ENCODE results near the gene ATF6.

ATF6 gene

GRCh38 chr1:161987872-161988271 is 221.8 kb downstream of the ATF6 start:
- H3K27ac ChIP-seq, result no peak overlapping the region
- ChIA-PET POLR2A (ENCODE audit: low non-redundant PET) (no interaction called here), CTCF (interaction anchor here (0.7 kb wide), 1 partner anchor 40 kb away, joined by 3 read pairs; no protein-coding TSS in a partner anchor)
- no peak for DNase-seq (ENCODE audit: low spot score)
- TF ChIP-seq, protein P1, sequence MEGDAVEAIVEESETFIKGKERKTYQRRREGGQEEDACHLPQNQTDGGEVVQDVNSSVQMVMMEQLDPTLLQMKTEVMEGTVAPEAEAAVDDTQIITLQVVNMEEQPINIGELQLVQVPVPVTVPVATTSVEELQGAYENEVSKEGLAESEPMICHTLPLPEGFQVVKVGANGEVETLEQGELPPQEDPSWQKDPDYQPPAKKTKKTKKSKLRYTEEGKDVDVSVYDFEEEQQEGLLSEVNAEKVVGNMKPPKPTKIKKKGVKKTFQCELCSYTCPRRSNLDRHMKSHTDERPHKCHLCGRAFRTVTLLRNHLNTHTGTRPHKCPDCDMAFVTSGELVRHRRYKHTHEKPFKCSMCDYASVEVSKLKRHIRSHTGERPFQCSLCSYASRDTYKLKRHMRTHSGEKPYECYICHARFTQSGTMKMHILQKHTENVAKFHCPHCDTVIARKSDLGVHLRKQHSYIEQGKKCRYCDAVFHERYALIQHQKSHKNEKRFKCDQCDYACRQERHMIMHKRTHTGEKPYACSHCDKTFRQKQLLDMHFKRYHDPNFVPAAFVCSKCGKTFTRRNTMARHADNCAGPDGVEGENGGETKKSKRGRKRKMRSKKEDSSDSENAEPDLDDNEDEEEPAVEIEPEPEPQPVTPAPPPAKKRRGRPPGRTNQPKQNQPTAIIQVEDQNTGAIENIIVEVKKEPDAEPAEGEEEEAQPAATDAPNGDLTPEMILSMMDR (conservative IDR thresholded peaks at IDR 0.05; ENCODE audit: low read depth), result no peak

DNA sequence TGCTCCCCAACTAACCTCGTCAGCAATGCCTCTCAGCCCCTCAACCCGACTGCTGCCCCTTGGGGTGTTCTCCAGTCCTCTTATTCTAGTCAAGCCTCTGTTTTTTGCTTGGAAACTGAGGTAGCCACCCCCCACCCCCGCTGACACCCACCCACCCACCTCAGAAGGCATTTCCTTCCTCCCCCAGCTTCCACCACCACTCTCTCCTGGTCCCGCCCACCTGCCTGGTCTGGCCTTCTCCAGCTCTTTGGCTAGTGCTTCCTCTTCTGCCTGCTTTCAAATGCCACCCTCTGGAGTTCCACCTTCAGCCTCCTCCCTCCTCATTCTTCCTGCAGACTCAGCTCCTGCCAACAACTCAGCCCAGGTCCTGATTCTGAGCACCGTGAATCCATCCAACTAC is 222.3 kb downstream of the ATF6 start:
- DNase-seq (ENCODE audit: low spot score), result no peak
- TF ChIP-seq, protein P1 (conservative IDR thresholded peaks at IDR 0.05; ENCODE audit: low read depth), result no peak
- H3K27ac ChIP-seq, result no peak overlapping the region
- POLR2A ChIA-PET (ENCODE audit: low non-redundant PET), result no interaction called here
- CTCF ChIA-PET, result no interaction called here

- POLR2A ChIA-PET (ENCODE audit: low non-redundant PET), result no interaction called here
- CTCF ChIA-PET, result no interaction called here
These were observed 223.0 kb downstream of the ATF6 start for GRCh38 chr1:161989108-161989507.

GRCh38 chr1:161989786-161990185 is 223.7 kb downstream of the ATF6 start:
- no peak overlapping the region for H3K27ac ChIP-seq
- POLR2A ChIA-PET (ENCODE audit: low non-redundant PET), result no interaction called here
- CTCF ChIA-PET, result no interaction called here
- TF ChIP-seq, protein P1 (conservative IDR thresholded peaks at IDR 0.05; ENCODE audit: low read depth), result no peak
- DNase-seq (ENCODE audit: low spot score), result no peak

More at GRCh38 chr1:161989108-161989507, 223.0 kb downstream of the ATF6 start:
- DNase-seq (ENCODE audit: low spot score), result no peak
- TF ChIP-seq, protein P1 (conservative IDR thresholded peaks at IDR 0.05; ENCODE audit: low read depth), result no peak
- no peak overlapping the region for H3K27ac ChIP-seq

DNA sequence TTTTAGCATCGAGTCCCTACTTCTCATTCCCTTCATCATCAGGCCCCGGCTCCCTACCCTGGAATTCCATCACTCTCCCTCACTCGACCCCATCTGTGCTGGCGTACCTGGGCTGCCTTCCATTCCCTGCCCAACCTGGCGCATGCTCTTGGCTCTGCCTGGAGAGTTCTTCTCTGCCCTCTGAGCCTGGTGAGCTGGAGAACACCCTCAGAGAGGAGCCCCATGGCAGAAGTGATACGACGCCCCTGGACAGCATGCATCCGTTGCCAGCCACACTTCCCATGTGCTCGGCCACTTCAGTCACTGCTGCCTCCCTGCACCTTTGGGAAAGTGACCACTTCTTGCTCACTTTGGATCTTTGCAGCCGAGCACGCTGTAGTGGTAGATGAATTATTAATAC is 227.5 kb downstream of the ATF6 start:
- ChIA-PET POLR2A (ENCODE audit: low non-redundant PET) (no interaction called here), CTCF (interaction anchor here (0.6 kb wide), 1 partner anchor 14 kb away, joined by 3 read pairs; no protein-coding TSS in a partner anchor)
- no peak overlapping the region for H3K27ac ChIP-seq
- no peak for DNase-seq (ENCODE audit: low spot score)
- TF ChIP-seq, protein P1 (conservative IDR thresholded peaks at IDR 0.05; ENCODE audit: low read depth), result no peak

DNA sequence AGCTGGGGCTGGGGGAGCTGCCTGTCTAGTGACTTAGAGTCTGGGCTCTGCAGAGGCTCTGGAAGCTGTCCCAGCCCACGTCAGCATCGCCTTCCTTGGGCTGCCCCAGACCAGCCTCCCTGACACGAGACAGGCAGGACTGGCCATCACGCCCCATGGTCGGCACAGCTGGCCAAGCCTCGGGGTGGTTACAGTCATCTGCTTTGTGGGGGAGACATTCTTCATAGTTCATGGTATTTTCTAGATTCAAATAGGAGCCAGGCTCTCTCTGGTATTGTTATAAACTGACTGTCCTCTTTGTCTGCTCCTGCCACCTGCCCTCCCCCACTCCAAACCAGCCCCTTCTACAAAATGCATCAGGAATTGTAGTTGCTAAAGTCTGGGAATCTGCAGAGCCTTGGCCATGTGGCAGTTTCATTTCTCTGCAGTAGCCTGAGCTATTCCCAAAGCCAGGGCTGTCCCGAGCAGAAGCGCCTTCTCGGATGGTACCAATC is 228.1 kb downstream of the ATF6 start:
- ChIA-PET POLR2A (ENCODE audit: low non-redundant PET) (no interaction called here), CTCF (interaction anchor here (0.6 kb wide), 1 partner anchor 13 kb away, joined by 3 read pairs; no protein-coding TSS in a partner anchor)
- no peak overlapping the region for H3K27ac ChIP-seq
- TF ChIP-seq, protein P1 (conservative IDR thresholded peaks at IDR 0.05; ENCODE audit: low read depth), result no peak
- no peak for DNase-seq (ENCODE audit: low spot score)
